ENCODE data around the gene LCNL1. TPM values are rescaled to one million over a fixed set of nuclear protein-coding genes. Genes with fewer than 3 reads are reported as not detected.

The LCNL1 gene
- total and polyA plus RNA-seq, 10 of the 15 experiments (the other 5 are each of a cell fraction or from before 2014, with no cell fraction given): not detected

- ChIA-PET SMC1A (ENCODE audit: uncharacterized antibody, unreplicated experiment) (interaction anchor here (0.7 to 5.2 kb wide), 22 partner anchors 12 to 269 kb away, joined by 3 to 77 read pairs (median 5); partner anchors contain the start of genes CLIC3 and TMEM141), POLR2A (interaction anchor here (0.6 to 2.6 kb wide), 10 partner anchors 8 to 247 kb away, joined by 3 to 19 read pairs (median 4); partner anchors contain the start of genes MAN1B1, SAPCD2 and TMEM141), RAD21 (ENCODE audit: unreplicated experiment) (interaction anchor here (0.5 to 3.8 kb wide), 29 partner anchors 10 to 293 kb away, joined by 3 to 109 read pairs (median 4); partner anchors contain the start of genes AJM1, MAN1B1, SAPCD2 and TMEM141), CTCF (interaction anchor here (0.6 to 4.4 kb wide), 57 partner anchors 9 to 327 kb away, joined by 3 to 163 read pairs (median 5); partner anchors contain the start of genes AJM1, CLIC3, FBXW5 and NPDC1)
- no peaks in the 10 kb centered on the region for H3K27me3 ChIP-seq (replicated peaks in 1 of 2; ENCODE audit: control insufficient read depth in 2 of 2, insufficient read depth in 2 of 2, low read length in 1 of 2)
- H2AFZ ChIP-seq (ENCODE audit: control insufficient read depth, low read depth, low read length): peak overlapping the region; percentile 54
- no peaks in the 10 kb centered on the region for H3K9me3 ChIP-seq (replicated peaks; ENCODE audit: control insufficient read depth, insufficient read depth, low read length)
- DNase-seq (ENCODE audit: low read depth, low spot score) (peak; percentile 55), FAIRE-seq (peak; percentile 96), ATAC-seq (peak; percentile 89)
- 1% methylated on average over 24 of the region's 24 CpGs for WGBS (ENCODE audit: insufficient coverage, insufficient replicate concordance, low lambda C conversion rate, missing lambda C conversion rate)
- no peaks in the 10 kb centered on the region for H4K20me1 ChIP-seq (ENCODE audit: control insufficient read depth, insufficient read depth)
- intact Hi-C loops (cut with micrococcal nuclease; ENCODE audit: unreplicated experiment) (loop anchor here (1.0 to 5.0 kb wide), 3 partner anchors 87 to 248 kb away; partner anchors contain the start of gene PHPT1), in situ Hi-C loops (cut with MboI) (loop anchor here (5.0 kb wide), 2 partner anchors 88 to 238 kb away; partner anchors contain the start of genes C8G and CCDC183)
- peak overlapping the region; percentile 36; the same call in 1 of the 2 replicates for H3K4me3 ChIP-seq
- no TSS peak for BruUV-seq (replicated peaks)
- H3K4me2 ChIP-seq (ENCODE audit: control insufficient read depth, insufficient read depth): peak overlapping the region; percentile 79
- H3K27ac ChIP-seq (ENCODE audit: control insufficient read depth, insufficient read depth): no peak overlapping the region; the same call in 1 of the 2 replicates
- H3K4me1 ChIP-seq (ENCODE audit: control insufficient read depth, insufficient read depth, low read length): peaks cover 37% of the 10 kb centered on the region
- H3K9ac ChIP-seq (ENCODE audit: control insufficient read depth, insufficient read depth, low read length): no peak overlapping the region; the same call in 1 of the 2 replicates
- H3K36me3 ChIP-seq (ENCODE audit: control insufficient read depth in 2 of 2, insufficient read depth in 2 of 2, low read length in 1 of 2): no peaks in the 10 kb centered on the region
- no peaks in the 10 kb centered on the region for H3K79me2 ChIP-seq (ENCODE audit: control insufficient read depth, insufficient read depth, low read length)
- no peak for TF ChIP-seq MYB (IDR thresholded peaks at IDR 0.05; ENCODE audit: borderline replicate concordance, low read depth, low read length)
- TF ChIP-seq JUNB (IDR thresholded peaks at IDR 0.05): peak; percentile 88
- TF ChIP-seq PAX8 (IDR thresholded peaks at IDR 0.05): no peak
- peak; percentile 54 for TF ChIP-seq RELA (IDR thresholded peaks at IDR 0.05; ENCODE audit: borderline replicate concordance, partially characterized antibody)
- no peak for TF ChIP-seq ZBTB11 (CRISPR knock-in tag; IDR thresholded peaks at IDR 0.05)
- no peak for TF ChIP-seq ELK1 (IDR thresholded peaks at IDR 0.05; ENCODE audit: low read depth, low read length)
- no peak for TF ChIP-seq ZNF622 (IDR thresholded peaks at IDR 0.05)
- peak; percentile 15 for TF ChIP-seq SP1 (IDR thresholded peaks at IDR 0.05; ENCODE audit: low read depth, low read length)
- no peak for TF ChIP-seq RFX5 (IDR thresholded peaks at IDR 0.05; ENCODE audit: low read depth, low read length)
- no peak for TF ChIP-seq E4F1 (IDR thresholded peaks at IDR 0.05; ENCODE audit: borderline replicate concordance, partially characterized antibody)
- no peak for TF ChIP-seq SIN3A (IDR thresholded peaks at IDR 0.05; ENCODE audit: low read depth, low read length)
- TF ChIP-seq FOXM1 (IDR thresholded peaks at IDR 0.05; ENCODE audit: low read depth, low read length): no peak
- no peak for TF ChIP-seq PML (IDR thresholded peaks at IDR 0.05; ENCODE audit: low read length)
- TF ChIP-seq BRCA1 (IDR thresholded peaks at IDR 0.05; ENCODE audit: low read depth, low read length): no peak
Measured at GRCh38 chr9:137034709-137035506, 52.1 kb downstream of the LCNL1 start.
